ENCODE results near the gene PRELID1. TPM values are rescaled to one million over a fixed set of nuclear protein-coding genes. Genes with fewer than 3 reads are reported as not detected.

The PRELID1 gene
- total RNA-seq, 2 donors from 2014 or later: 42.2 to 54.0 TPM

GRCh38 chr5:177311392-177311722, 7.8 kb downstream of the PRELID1 start:
- no peak overlapping the region for H3K27ac ChIP-seq
- no peak for DNase-seq (ENCODE audit: low spot score)
- peaks cover 5 to 23% of the 10 kb centered on the region in 2 donors for H3K4me1 ChIP-seq (ENCODE audit: control insufficient read depth in 1 of 2, low read depth in 2 of 2)

GRCh38 chr5:177311723-177312648, 8.4 kb downstream of the PRELID1 start, which contains the start of gene MXD3:
MXD3 (minus strand) TSS chr5:177311898; CDS start chr5:177311830, 68 bp downstream.
- Histone ChIP-seq H3K9me3 (no peaks in the 10 kb centered on the region), H3K4me3 (peak within 1 kb of the TSS; percentile 90), H3K36me3 (peaks cover 4% of the 10 kb centered on the region), H3K4me1 (ENCODE audit: control insufficient read depth in 1 of 2, low read depth in 2 of 2) (peaks cover 5 to 23% of the 10 kb centered on the region in 2 donors), H3K27ac (no peak within 1 kb of the TSS), H3K27me3 (replicated peaks; ENCODE audit: insufficient read depth) (no peaks in the 10 kb centered on the region)
- ATAC-seq (ENCODE audit: insufficient number of reproducible peaks, low FRiP score, low read depth) (peak; percentile 79), DNase-seq (ENCODE audit: low spot score) (peak; percentile 96)
- no peak for TF ChIP-seq CTCF (IDR thresholded peaks at IDR 0.05)

More at GRCh38 chr5:177311392-177311722, 7.8 kb downstream of the PRELID1 start:
- Histone ChIP-seq H3K27me3 (replicated peaks; ENCODE audit: insufficient read depth) (no peaks in the 10 kb centered on the region), H3K4me3 (peak overlapping the region; percentile 90), H3K36me3 (peaks cover 4% of the 10 kb centered on the region), H3K9me3 (no peaks in the 10 kb centered on the region)
- no peak for ATAC-seq (ENCODE audit: insufficient number of reproducible peaks, low FRiP score, low read depth)
- TF ChIP-seq CTCF (IDR thresholded peaks at IDR 0.05): no peak

DNA sequence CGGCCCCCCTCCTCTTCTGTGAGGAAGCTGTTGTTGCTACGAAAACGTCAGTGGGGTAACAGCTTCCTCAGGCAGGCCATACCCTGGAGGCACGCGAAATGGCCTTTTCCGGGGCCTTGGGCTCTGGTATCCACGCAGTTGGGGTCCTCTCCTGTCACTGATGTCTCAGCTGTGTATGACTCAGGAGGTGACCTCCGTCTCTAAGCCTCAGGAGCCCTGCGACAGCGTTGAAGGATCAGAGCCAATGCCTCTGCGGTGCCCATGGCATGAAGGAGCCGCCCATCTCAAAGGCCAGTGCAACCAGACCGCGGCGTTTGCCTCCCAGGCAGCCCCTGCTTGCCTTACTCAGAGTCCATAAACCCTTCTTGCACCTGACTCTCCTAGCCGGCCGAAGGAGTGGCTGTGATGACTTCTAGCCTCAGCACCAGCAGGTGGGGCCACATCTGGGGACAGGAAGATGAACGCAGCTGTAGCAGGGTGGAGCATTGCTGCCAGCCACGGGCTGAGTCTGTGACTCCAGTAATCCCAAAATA, 9.1 kb downstream of the PRELID1 start:
- H3K27ac ChIP-seq: no peak overlapping the region
- H3K27me3 ChIP-seq (replicated peaks; ENCODE audit: insufficient read depth): no peaks in the 10 kb centered on the region
- TF ChIP-seq CTCF (IDR thresholded peaks at IDR 0.05): no peak
- no peak for ATAC-seq (ENCODE audit: insufficient number of reproducible peaks, low FRiP score, low read depth)
- no peaks in the 10 kb centered on the region for H3K9me3 ChIP-seq
- H3K36me3 ChIP-seq: no peaks in the 10 kb centered on the region
- peaks cover 5 to 23% of the 10 kb centered on the region in 2 donors for H3K4me1 ChIP-seq (ENCODE audit: control insufficient read depth in 1 of 2, low read depth in 2 of 2)
- no peak for DNase-seq (ENCODE audit: low spot score)
- peak overlapping the region; percentile 90 for H3K4me3 ChIP-seq

DNA sequence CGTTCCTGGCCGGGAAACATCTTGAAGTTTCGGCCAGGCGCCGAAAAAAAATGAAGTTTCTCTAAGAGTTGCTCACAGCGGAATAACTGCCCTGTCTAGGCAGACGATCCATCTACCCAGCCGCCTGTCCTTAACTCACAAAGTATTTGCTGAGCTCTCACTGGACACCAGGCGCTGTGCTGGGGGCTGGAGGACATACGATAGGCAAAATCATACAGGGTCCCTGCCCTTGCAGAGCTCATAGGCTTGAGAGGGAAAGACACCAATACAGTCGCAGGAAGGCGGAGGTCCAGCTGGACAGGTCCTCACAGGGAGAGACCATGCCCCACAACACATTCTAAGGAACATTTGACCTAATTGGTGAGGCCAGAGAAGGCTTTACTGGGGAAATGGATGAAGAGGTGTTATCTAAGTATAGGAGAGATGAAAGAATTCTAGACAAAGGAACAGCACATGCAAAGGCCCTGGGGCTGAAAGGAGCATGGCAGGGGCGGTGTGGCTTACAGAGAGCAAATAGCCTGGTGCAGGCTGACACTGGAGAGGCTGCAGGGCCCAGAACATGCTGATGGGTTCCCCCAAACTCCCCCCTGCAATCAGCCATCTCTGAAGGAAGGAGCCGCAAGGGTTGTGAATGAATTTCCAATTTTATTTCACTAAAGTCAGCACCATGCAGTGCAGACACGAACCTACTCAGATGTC, 10.1 kb downstream of the PRELID1 start:
- H3K4me3 ChIP-seq: no peak overlapping the region
- TF ChIP-seq CTCF (IDR thresholded peaks at IDR 0.05): no peak
- H3K4me1 ChIP-seq (ENCODE audit: control insufficient read depth in 1 of 2, low read depth in 2 of 2): peaks cover 5 to 23% of the 10 kb centered on the region in 2 donors
- no peaks in the 10 kb centered on the region for H3K36me3 ChIP-seq
- no peak overlapping the region for H3K27ac ChIP-seq
- no peak for ATAC-seq (ENCODE audit: insufficient number of reproducible peaks, low FRiP score, low read depth)
- H3K27me3 ChIP-seq (replicated peaks; ENCODE audit: insufficient read depth): no peaks in the 10 kb centered on the region
- no peaks in the 10 kb centered on the region for H3K9me3 ChIP-seq
- no peak for DNase-seq (ENCODE audit: low spot score)

All from thoracic aorta (tissue), 2 donors.